ENCODE measurements around the gene EGLN3.
"Not testable (repeated sequence)": the region's sequence is repeated elsewhere in the genome, so short reads cannot be mapped to it uniquely, and the experiment has no call there.

The EGLN3 gene

GRCh38 chr14:33950320-33951182, at the start of gene EGLN3:
Gene EGLN3 (minus strand): TSS chr14:33951074. CDS start chr14:33950752, 322 bp downstream.
- FAIRE-seq (no peak), DNase-seq (ENCODE audit: low spot score) (peak; percentile 59)

- FAIRE-seq (no peak), DNase-seq (ENCODE audit: low spot score) (no peak)
These were observed 49.5 kb upstream of the EGLN3 start for GRCh38 chr14:34000396-34000795.

- DNase-seq (ENCODE audit: low spot score) (no peak), FAIRE-seq (no peak)
These were observed 49.0 kb upstream of the EGLN3 start for GRCh38 chr14:33999771-34000291.

GRCh38 chr14:33997611-33998010, 46.7 kb upstream of the EGLN3 start:
- DNase-seq (ENCODE audit: low spot score) (no peak), FAIRE-seq (no peak)

GRCh38 chr14:33996462-33996861, 45.6 kb upstream of the EGLN3 start:
- FAIRE-seq (no peak), DNase-seq (ENCODE audit: low spot score) (no peak)

GRCh38 chr14:33993246-33993645, 42.4 kb upstream of the EGLN3 start:
- no peak for DNase-seq (ENCODE audit: low spot score)
- FAIRE-seq = no peak

- DNase-seq (ENCODE audit: low spot score) (no peak), FAIRE-seq (no peak)
These were observed 41.6 kb upstream of the EGLN3 start for GRCh38 chr14:33992274-33993007.

- FAIRE-seq (no peak), DNase-seq (ENCODE audit: low spot score) (no peak)
These were observed 39.9 kb upstream of the EGLN3 start for GRCh38 chr14:33990790-33991189.

- DNase-seq (ENCODE audit: low spot score) (no peak), FAIRE-seq (no peak)
These were observed 36.7 kb upstream of the EGLN3 start for GRCh38 chr14:33987565-33988080.

- FAIRE-seq (peak; percentile 84), DNase-seq (ENCODE audit: low spot score) (peak; percentile 91)
These were observed 35.9 kb upstream of the EGLN3 start for GRCh38 chr14:33986804-33987203.

GRCh38 chr14:33985242-33985641, 34.4 kb upstream of the EGLN3 start:
- DNase-seq (ENCODE audit: low spot score) (no peak), FAIRE-seq (no peak)

- no peak for FAIRE-seq
- DNase-seq (ENCODE audit: low spot score) = no peak
These were observed 28.9 kb upstream of the EGLN3 start for GRCh38 chr14:33979613-33980276.

- FAIRE-seq (no peak), DNase-seq (ENCODE audit: low spot score) (no peak)
These were observed 28.2 kb upstream of the EGLN3 start for GRCh38 chr14:33978892-33979612.

GRCh38 chr14:33972583-33973081, 21.8 kb upstream of the EGLN3 start:
- DNase-seq (ENCODE audit: low spot score) = no peak
- no peak for FAIRE-seq

- not testable (repeated sequence) for FAIRE-seq; DNase-seq (ENCODE audit: low spot score)
These were observed 19.0 kb upstream of the EGLN3 start for GRCh38 chr14:33969846-33970245.

- no peak for FAIRE-seq
- DNase-seq (ENCODE audit: low spot score) = no peak
These were observed 17.8 kb upstream of the EGLN3 start for GRCh38 chr14:33968722-33969121.

- no peak for FAIRE-seq
These were observed 16.3 kb upstream of the EGLN3 start for GRCh38 chr14:33967138-33967537.

GRCh38 chr14:33966276-33966675, 15.4 kb upstream of the EGLN3 start:
- no peak for DNase-seq (ENCODE audit: low spot score)
- FAIRE-seq = no peak

More at GRCh38 chr14:33967138-33967537, 16.3 kb upstream of the EGLN3 start:
- DNase-seq (ENCODE audit: low spot score) = no peak

GRCh38 chr14:33964599-33965317, 13.9 kb upstream of the EGLN3 start:
- DNase-seq (ENCODE audit: low spot score) = no peak
- FAIRE-seq = no peak

GRCh38 chr14:33963892-33964291, 13.0 kb upstream of the EGLN3 start:
- FAIRE-seq = no peak
- DNase-seq (ENCODE audit: low spot score) = no peak

Measured in RCC 7860 (cell line).